HTR-8/SVneo (cell line): ENCODE measurements around the gene EVX2.

ENCODE experiments used
- DNase-seq: peaks from one replicate; pipeline ENCODE4 v3.0.0; 2011; ENCODE audit warnings: low spot score, mixed read lengths; ENCODE audit not compliant: insufficient read length
- FAIRE-seq: peaks from 2 replicates; lab custom pipeline; 2011; peaks lifted over from hg19 to GRCh38; lab: Jason Lieb, UNC

The EVX2 gene

DNA sequence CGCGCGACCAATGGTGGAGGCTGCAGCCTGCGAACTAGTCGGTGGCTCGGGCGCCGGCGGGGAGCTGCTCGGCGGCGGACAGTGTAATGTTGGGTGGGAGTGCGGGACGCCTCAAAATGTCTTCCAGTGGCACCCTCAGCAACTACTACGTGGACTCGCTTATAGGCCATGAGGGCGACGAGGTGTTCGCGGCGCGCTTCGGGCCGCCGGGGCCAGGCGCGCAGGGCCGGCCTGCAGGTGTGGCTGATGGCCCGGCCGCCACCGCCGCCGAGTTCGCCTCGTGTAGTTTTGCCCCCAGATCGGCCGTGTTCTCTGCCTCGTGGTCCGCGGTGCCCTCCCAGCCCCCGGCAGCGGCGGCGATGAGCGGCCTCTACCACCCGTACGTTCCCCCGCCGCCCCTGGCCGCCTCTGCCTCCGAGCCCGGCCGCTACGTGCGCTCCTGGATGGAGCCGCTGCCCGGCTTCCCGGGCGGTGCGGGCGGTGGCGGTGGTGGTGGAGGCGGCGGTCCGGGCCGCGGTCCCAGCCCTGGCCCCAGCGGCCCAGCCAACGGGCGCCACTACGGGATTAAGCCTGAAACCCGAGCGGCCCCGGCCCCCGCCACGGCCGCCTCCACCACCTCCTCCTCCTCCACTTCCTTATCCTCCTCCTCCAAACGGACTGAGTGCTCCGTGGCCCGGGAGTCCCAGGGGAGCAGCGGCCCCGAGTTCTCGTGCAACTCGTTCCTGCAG lies 39.1 kb upstream of the EVX2 start, which contains the start of gene HOXD9:
TSS of gene HOXD9 (plus strand) at position 37 of the 728 bp plus-strand sequence. CDS start at position 87, 50 bp downstream.
- no peak for FAIRE-seq
- DNase-seq, result no peak

DNA sequence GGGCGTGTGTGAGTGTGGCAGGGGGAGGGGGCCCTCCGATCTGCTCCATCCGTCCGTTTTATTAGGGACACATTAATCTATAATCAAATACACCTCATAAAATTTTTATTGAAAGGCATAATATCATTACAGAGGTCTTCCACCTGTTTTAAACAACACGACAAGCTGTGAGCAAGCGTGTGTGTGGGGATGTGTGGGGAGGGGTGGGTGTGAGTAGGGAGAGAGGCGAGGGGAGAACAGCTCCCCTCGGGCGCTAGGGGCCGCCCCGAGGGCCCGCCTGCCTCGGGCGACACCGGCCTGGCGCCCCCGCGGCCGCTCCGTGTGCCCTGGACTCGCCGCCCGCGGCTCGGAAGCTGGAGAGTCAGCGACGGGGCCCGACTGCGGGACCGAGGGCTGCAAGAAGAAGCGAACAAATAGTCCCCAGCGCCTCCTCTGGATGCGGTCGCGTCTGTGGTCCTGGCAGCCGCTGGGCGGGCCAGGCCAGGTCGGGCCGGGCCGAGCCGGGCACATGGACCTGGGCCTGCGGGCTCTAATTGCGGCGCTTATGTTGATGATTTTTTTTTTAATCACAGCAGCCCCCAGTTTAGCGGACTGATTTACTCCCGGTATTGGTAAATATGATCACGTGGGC lies 38.4 kb upstream of the EVX2 start:
- FAIRE-seq (no peak), DNase-seq (no peak)

DNA sequence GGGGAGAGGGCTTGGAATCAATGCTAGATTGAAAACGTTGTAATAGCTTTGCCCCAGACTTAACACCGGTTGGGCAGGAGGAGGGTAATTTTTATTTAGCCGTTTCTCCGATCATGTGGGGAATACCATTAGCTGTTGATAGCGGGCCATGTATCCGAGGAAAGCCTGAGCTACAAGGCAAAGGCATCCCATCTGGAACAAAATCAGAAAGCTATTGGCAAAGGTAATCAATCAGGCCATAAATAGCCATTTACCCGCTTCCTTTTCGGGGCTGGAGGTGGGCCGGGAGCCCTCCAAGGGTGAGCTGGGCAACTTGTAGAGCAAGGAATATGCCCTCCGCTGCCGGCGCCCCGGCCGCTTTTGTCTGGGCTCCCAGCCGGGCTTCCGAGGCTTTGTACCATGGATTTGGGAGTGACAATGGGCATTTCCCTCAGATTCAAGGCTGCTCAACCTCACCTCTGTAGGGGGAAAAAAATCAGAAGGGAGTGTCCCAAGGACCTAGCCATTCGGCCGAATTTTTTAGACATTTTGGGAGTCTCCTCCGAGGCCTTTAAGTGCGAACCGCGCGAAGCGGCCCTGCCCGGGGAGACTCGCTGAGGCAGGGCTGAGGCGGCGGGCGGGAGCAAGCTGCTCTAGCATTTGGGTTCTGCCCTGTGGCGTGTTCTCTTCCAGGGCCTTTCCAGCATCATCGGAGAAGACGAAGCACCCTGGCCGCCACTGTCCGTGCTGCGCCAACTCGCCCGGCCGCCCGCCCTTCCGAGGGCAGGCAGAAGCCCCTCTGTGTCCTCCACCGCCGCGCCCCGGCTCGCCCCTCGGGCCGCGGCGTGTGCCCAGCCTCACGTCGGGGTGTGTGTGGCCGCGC lies 37.7 kb upstream of the EVX2 start:
- no peak for FAIRE-seq
- no peak for DNase-seq

DNA sequence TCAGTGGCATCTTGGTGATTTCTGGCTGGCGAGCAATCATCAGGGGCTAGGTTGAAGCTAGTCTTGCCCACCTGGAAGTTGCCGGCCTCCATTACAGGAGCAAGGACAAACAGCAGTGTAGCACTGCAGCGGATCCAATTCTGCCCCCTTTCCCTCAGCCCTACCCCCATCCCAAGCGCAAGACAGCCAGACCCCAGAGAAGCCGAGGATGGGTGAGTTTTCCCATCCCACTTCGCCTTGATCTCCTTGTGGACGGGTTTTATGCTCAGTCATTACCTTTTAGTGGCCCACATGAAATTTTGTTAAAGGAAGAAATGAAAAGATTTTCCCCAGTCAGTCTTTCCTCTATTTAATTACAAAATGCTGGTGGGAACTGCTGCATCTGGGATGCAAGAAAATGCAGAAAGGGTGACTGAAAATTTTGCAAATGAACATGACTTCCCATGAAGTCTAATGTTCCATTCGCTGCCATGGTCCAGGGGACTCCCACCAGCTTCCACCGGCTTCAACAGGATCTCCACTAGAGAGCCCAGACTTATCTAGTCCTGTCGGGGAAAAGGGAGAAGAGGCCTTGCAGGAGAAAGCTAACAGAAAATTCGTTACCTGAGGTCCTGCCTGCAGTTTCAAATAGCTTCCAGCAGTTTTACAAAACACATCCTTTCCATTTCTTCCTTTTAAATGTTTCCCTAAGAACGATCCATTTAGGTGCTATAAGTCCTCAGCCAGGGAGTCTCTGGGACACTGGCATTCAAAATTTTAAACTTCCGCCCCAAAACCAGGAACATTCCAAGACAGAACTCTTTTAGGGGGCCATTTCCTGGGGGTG lies 36.8 kb upstream of the EVX2 start:
- FAIRE-seq, result no peak
- DNase-seq, result no peak

DNA sequence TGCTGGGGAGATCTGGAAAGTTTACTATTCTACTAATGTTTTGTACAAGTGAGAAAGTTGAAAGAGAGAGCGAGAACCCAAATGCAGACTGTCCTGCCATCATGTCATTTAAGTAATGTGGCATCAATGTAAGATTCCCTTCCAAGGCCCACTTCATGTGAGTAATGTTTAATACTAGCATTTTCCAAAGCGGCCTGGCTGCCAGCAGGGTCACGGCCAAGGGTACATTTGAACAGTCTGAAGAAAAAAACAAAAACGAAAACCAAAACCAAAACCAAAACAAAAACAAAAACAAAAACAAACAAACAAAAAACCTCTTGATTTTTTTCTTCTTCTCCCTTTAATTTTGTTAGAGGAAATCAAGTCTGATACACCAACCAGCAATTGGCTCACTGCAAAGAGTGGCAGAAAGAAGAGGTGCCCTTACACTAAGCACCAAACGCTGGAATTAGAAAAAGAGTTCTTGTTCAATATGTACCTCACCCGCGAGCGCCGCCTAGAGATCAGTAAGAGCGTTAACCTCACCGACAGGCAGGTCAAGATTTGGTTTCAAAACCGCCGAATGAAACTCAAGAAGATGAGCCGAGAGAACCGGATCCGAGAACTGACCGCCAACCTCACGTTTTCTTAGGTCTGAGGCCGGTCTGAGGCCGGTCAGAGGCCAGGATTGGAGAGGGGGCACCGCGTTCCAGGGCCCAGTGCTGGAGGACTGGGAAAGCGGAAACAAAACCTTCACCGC lies 35.0 kb upstream of the EVX2 start:
- peak; percentile 63 for FAIRE-seq
- DNase-seq, result no peak

DNA sequence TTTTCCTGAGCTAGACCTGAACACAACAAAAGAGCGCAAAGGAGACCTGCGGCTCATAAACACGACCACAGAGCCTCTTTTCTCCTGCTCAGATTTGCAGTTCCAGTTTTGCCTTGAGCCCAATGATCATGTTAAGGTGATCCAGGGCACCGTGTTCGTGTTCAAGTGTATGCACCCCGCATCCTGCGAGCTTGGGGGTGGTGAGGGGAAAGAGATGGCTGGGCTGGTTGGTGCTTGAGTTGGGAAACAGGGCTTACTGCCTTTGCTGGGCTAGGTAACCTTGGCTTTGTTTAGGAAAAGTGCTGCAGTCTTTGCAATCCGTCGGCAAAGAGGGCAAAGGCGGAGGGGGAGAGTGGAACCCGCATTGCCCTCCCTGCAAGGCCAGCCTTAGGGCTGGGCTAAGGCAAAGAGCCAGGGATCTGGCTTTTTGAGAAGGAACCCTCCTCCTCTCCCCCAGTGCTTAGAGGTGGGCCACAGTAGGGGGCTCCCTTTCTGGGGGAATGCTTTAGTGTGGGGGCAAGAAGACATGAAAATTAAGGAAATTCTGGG lies 34.1 kb upstream of the EVX2 start:
- no peak for DNase-seq
- no peak for FAIRE-seq

DNA sequence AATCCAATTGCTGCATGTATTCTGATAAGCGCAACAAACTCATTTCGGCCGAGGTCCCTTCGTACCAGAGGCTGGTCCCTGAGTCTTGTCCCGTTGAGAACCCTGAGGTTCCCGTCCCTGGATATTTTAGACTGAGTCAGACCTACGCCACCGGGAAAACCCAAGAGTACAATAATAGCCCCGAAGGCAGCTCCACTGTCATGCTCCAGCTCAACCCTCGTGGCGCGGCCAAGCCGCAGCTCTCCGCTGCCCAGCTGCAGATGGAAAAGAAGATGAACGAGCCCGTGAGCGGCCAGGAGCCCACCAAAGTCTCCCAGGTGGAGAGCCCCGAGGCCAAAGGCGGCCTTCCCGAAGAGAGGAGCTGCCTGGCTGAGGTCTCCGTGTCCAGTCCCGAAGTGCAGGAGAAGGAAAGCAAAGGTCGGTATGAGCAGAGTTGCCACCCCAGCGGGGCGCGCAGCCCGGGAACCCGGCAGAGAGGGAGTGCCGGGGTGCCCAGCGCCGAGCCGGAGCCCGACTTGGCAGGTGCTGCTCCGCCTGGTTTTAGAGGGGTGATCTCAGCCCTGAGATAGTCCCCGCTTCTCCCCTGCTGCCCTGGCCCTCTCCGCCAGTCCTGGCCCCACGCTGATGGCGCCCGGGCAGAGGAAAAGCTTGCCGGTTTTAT lies 33.5 kb upstream of the EVX2 start:
- DNase-seq (no peak), FAIRE-seq (no peak)

DNA sequence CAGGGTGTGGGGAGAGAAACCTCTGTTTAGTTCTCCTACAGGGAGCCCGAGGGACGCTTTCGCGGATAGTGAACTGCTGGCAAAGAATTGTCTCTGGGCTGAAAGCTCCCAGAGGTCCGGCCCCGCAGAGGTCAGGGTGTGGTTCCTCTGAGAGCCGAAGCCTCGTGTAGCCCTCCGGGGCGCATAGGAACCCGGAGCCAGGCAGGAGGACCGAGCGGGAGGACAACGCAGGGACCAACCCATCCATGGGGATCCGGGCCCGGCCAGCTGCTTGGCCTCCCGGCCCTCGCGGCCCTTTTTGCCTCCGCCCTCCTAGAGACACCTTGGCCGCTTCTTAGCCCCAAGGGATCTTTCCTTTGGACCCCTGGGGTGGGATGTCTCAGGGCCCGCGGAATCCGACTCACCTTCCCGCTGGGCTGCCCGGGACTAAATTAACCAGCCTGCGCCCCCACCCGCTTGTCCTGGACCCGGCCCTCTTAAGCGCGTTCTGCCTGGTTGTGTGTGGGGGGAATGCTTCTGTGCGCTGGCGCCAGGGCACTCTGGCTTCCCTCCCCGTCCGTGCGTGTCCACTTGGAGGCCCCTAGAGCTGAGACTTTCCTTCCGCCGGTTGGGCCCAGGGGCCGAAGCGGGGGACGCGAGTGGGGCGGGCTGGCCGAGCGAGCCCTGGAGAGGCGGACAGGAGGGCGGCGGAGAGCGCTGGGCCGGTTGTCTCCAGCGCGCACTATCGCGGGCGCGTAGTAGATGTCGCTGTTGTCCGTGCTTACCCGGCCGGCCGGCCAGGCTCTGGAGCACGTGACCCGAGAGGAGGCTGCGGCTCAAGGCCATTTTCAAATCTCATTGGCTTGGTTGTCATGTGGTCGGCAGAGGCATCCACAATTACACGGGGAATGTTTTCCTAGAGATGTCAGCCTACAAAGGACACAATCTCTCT lies 32.4 kb upstream of the EVX2 start, which contains the start of gene HOXD10:
TSS of gene HOXD10 (plus strand) at position 896 of the 931 bp plus-strand sequence. CDS start 56 bp downstream, outside the sequence.
- DNase-seq, result no peak
- FAIRE-seq, result no peak

DNA sequence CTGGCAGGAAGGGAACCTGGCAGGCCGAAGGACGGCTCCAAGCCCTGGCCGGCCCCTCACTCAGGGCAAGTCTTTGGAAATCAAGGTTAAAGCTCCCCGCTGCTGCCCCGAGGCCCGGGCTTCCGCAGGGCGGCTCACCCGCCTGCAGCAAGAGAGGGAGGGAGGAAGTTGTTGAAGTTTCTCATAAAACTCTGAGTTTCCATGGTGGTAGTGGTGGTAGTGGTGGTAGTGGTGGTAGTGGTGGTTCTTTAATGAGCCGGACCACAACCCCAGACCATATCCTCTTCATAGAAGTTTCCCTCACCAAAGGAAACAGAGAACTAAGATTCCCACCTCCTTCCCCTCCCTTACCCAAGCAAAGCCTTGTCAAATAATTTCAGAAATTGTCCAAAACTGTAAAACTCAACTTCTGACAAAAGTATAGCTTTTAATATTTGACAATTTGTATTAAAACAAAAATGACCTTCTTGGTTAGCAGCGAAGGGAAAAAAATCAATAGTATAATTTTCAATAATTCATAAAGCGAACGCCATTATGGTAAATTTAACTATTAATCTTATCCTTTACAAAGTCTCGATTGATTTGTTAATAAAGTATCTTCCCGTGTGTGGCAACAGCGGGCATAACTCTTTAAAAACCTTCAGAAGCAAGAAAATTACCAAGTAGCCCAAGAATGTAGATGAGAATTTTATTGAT lies 31.3 kb upstream of the EVX2 start:
- no peak for FAIRE-seq
- DNase-seq, result no peak

DNA sequence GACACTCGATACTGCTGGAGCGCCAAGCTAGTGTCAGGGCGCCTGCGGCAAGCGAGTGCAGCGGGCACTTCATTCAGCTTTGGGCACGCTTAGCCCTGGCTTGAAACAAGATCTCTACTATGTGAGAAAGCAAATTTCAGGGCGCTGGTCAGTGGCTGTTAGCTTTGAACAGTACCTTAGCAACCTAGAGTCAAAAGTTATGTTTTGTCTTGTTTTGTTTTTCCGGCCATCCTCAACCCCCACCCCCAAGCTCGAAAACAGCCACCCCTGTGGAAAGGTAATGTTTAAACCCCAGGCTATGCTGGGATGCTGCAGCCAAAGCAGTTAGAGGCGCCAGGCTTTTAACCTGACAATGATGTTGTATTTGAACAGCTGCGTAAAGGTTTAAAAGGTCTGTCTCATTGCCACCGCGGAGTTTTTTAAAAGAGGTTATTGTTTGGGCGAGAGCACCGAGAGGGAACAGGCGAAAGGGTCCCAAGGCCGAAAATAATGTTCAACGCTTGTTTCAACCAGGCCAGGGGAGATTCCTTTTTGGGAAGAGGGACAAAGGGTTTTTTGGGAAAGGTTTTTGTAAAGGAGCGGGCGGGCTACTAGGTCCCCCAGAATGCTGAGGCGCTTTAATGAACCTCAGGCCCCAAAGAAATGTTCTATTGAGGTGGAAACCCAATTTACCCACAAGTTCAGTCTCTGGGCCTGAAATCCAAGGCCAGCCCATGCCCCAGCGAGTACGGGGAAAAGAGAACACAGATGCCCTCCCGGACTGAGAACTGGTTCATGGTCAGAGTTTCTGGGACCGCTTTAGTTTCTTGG lies 30.6 kb upstream of the EVX2 start:
- DNase-seq (no peak), FAIRE-seq (no peak)

DNA sequence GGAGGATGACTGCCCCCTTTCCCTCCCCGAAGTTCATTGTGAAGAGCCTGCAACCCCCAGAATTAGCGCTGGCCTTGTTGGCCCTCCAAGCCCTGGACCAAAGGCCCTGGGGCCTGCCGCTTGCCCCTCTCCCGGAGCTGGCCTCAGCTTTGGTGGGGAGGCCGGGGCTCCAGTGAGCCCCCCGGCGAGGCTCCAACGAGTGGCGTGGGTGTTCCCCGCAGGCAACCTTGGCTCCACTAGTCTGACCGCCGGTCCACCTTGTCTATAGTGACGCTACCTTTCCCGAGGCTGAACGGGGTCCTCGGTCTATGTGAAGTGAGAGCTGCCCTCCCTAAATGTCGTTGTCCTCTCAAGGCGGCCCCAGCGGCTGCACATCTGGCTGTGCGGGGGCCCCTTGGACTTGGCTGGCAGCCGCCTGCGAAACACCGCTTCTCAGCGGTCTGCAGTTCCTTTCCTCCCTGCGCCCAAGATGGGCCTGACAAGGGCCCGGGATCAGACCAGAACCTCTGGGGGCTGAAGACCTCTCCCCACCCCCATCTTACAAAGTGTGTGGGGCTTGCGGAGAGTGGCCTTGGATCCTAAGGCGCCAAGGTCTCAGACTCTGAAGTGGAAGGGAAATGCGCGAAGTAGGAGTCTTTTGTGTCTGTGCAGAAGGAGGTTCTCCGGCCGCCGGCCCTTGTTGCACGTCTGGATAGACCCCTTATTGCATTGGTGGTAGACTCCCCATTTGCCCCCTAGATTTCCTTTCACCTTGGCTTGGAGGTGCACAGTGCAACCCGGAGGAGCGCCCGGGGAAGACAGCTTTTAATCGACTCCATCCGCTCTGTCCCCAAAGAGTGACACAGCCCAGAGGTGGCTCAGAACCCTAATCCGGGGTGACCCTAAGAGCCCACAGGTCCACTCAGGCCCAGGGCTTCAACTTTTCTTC lies 28.9 kb upstream of the EVX2 start:
- no peak for DNase-seq
- FAIRE-seq, result no peak

DNA sequence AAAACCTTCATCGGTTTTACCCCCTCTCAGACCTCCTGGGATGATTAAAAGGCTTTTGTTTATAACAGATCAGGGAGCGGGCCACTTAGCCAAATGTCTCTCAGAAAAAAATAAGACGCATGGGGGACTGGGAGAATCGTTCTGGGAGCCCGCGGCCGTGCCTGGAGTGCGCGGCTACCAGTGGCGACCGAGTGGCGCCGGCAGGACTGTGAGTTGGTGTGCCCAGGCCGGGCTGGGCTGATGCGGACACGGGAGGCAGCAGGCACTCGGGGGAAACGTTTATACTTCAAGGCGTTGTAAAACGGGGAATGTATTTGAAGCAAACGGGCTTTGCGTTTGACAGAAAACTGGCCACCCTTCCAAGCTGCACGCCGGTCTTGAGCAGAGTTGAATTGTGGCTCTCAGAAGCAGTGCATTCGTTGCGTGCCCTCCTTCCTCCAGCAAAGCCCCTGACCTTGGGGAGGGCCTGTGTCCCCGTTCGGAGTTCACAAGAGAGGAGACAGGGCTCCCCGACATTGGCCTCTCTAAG lies 28.1 kb upstream of the EVX2 start:
- DNase-seq (no peak), FAIRE-seq (no peak)

DNA sequence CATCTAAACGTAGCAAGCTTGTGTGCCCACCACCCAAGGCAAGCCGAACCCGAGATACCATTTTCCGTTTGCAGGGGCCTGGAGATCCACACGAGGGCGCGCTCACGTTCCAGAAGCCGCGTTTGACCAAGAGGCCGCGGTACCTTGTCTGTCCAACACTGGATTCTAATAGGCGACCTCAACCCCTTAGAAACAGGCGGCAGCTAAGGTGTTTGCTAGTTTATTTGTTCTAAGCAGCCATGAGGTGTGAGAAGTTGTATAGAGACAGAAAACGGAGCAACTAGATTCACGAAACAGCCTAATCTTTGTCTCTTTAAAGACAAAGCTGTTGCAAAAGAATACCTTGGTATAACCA lies 27.5 kb upstream of the EVX2 start:
- DNase-seq (peak; percentile 57), FAIRE-seq (peak; percentile 13)

DNA sequence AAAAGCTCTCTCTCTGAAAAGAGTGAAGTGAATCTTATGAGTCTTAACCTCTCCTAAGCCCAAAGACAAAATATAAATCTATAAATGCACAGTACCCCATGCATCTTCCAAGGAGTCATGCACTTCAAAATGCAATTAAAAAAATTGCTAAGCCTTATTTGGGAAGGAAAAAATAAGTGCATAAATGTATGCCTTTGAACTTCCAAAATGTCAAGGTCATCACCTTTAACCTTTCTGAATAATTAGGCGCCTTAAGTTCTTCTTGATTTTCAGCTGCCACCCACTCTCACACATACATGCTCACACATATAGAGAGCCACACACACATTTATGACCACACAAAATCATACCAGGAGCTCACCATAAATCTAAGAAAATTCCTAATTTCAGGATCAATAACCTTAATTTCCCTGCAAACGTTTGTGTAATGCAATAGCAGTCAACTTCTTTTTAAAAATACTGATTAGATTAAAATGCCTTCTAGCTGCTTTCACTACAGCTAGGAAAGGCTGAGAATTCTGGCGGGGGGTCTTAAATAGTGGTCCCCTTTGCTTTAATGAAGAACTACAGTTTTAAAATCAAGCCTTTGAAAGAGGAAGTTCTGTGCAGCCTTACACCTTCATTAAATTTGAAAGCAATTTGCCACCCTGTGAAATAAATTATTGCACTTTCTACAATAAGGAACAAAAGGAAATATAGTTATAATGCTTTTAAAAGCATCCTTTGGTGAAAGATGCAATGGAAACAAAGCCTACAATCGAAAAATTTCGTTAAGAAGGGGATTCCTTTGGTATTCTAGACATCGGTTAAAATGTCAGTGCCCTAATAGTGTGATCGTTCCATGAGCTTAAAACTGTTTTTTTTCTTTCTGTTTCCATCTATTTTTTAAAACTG lies 26.9 kb upstream of the EVX2 start:
- no peak for FAIRE-seq
- DNase-seq, result no peak
